DOHH2 (cell line): ENCODE data around the gene PDE2A.

ENCODE experiments used
- CTCF ChIP-seq: fragments of 200-600 bp; sonication (generic); IDR thresholded peaks from one replicate; pipeline ENCODE4 v1.5.1; 2014; ENCODE audit warnings: antibody characterized with exemption, mild to moderate bottlenecking, low read depth, low read length; ENCODE audit not compliant: poor library complexity, severe bottlenecking
- EZH2phosphoT487 ChIP-seq: fragments of 200-600 bp; sonication (generic); IDR thresholded peaks from 2 replicates; pipeline ENCODE4 v1.6.1; 2017; ENCODE audit warnings: borderline replicate concordance, mild to moderate bottlenecking, antibody characterized with exemption, low read length, moderate library complexity, mixed read lengths

GRCh38 chr11:72635933-72636332 is 38.3 kb downstream of the PDE2A start:
- no peak for TF ChIP-seq CTCF
- TF ChIP-seq EZH2phosphoT487 = no peak
